ENCODE results near the gene ADTRP. TPM values are rescaled to one million over a fixed set of nuclear protein-coding genes. Genes with fewer than 3 reads are reported as not detected.

The ADTRP gene
- total RNA-seq, 4 donors from 2014 or later = 0.23 to 0.72 (median 0.67) TPM; not detected in 1

DNA sequence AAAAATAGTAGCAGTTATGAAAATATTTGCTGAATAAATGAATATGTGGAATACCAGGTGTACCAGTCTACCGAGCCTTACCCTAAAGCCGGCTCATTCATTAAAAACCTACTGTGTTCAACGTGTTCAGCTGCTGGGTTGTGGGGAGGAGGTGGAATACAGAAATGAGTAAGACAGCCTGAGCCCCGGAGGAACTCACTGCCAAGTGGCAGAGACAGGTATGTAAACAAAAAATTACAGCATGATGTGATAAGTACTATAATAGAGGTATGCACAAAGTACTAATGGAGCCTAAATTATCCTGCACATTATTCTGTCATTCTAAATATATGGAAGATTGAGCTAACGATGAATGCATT lies 6.8 kb upstream of the ADTRP start:
- Histone ChIP-seq H3K9me3 (no peaks in the 10 kb centered on the region), H3K4me1 (no peaks in the 10 kb centered on the region), H3K27me3 (no peaks in the 10 kb centered on the region), H3K36me3 (no peaks in the 10 kb centered on the region), H3K27ac (no peak overlapping the region), H3K4me3 (no peak overlapping the region)
- 35 to 39% methylated on average over 5 of the region's 5 CpGs for WGBS, 2 donors (ENCODE audit: low coverage in 1 of 2)
- no peak for ATAC-seq
- TF ChIP-seq, protein P1, sequence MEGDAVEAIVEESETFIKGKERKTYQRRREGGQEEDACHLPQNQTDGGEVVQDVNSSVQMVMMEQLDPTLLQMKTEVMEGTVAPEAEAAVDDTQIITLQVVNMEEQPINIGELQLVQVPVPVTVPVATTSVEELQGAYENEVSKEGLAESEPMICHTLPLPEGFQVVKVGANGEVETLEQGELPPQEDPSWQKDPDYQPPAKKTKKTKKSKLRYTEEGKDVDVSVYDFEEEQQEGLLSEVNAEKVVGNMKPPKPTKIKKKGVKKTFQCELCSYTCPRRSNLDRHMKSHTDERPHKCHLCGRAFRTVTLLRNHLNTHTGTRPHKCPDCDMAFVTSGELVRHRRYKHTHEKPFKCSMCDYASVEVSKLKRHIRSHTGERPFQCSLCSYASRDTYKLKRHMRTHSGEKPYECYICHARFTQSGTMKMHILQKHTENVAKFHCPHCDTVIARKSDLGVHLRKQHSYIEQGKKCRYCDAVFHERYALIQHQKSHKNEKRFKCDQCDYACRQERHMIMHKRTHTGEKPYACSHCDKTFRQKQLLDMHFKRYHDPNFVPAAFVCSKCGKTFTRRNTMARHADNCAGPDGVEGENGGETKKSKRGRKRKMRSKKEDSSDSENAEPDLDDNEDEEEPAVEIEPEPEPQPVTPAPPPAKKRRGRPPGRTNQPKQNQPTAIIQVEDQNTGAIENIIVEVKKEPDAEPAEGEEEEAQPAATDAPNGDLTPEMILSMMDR (IDR thresholded peaks at IDR 0.05) = no peak
- no peak for TF ChIP-seq EP300 (IDR thresholded peaks at IDR 0.05)
- no peak for TF ChIP-seq POLR2A (IDR thresholded peaks at IDR 0.05)
- TF ChIP-seq POLR2AphosphoS5 (IDR thresholded peaks at IDR 0.05) = no peak

DNA sequence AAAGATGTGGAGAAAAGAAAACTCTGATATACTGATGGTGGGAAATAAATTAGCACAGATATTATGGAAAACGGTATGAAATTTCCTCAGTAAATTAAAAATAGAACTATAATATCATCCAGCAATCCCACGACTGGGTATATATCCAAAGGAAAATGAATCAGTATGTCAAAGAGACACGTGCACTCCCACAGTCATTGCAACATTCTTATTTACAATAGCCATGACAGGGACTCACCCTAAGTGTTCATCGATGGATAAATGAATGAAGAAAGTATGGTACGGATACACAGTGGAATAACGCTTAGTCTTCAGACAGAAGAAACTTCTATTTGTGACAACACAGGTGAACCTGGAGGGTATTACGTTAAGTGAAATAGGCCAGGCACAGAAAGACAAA lies 5.7 kb upstream of the ADTRP start:
- no peak overlapping the region for H3K27ac ChIP-seq

DNA sequence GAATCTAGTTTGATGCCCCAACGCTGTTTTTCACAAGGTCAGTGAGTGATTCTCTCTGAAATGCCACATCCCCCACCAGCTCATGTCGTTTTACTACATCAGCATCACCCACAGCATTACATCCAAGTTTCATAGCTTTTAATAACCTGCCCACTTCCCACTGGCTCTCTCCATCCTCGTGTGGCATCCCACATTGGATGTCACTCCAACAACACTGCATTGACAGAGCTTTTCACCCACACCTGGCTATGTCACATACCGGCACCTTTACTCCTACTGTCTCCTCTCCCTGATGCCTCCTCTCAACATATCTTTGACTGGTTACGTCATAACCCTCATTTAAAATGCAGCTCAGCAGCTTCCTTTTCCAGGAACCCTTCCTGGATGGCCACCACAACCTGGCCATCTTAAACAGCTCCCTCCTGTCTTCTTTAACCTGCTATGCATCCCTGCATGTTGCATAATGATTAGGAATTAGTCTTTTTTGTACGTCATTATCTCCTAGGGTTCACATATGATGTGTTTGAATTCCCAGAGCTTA lies 5.0 kb upstream of the ADTRP start:
- Histone ChIP-seq H3K9me3 (no peaks in the 10 kb centered on the region), H3K4me3 (no peak overlapping the region), H3K27me3 (no peaks in the 10 kb centered on the region), H3K36me3 (no peaks in the 10 kb centered on the region), H3K4me1 (peaks cover 0 to 12% (median 0%) of the 10 kb centered on the region in 3 donors), H3K27ac (no peak overlapping the region)
- no peak for ATAC-seq
- WGBS, 2 donors (ENCODE audit: low coverage in 1 of 2) = 88 to 94% methylated on average over 4 to 6 of the region's 6 CpGs
- TF ChIP-seq POLR2A (IDR thresholded peaks at IDR 0.05) (no peak), EP300 (IDR thresholded peaks at IDR 0.05) (no peak), POLR2AphosphoS5 (IDR thresholded peaks at IDR 0.05) (no peak)
- TF ChIP-seq, protein P1 (IDR thresholded peaks at IDR 0.05) = no peak

More for the DNA sequence above, 5.7 kb upstream of the ADTRP start:
- TF ChIP-seq, protein P1 (IDR thresholded peaks at IDR 0.05) = no peak
- TF ChIP-seq POLR2AphosphoS5 (IDR thresholded peaks at IDR 0.05) (no peak), EP300 (IDR thresholded peaks at IDR 0.05) (no peak), POLR2A (IDR thresholded peaks at IDR 0.05) (no peak)
- no peak for ATAC-seq
- Histone ChIP-seq H3K9me3 (no peaks in the 10 kb centered on the region), H3K4me3 (no peak overlapping the region), H3K4me1 (peaks cover 0 to 4% (median 0%) of the 10 kb centered on the region in 3 donors), H3K27me3 (no peaks in the 10 kb centered on the region), H3K36me3 (no peaks in the 10 kb centered on the region)
- WGBS, 2 donors (ENCODE audit: low coverage in 1 of 2) = 67 to 76% methylated on average over 7 of the region's 7 CpGs

DNA sequence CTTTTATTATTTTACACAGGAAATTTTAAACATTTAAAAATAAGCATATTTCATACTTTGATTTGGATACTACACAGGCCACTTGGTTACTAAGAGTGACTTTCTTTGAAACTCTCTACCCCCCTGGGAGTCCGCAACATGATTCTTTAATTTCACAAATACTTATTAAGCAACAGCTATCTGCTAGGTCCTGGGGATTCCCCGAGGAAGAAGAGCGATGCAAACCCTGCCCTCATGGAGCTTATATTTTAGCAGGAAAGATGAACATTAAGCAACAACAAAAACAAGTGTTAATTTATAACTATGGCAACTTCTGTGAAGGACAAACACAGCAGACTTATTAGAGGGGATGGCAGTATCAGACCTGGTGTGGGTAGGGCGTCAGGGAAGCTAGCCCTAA lies 3.9 kb upstream of the ADTRP start:
- H3K27ac ChIP-seq = no peak overlapping the region
- ATAC-seq = no peak
- WGBS, 2 donors (ENCODE audit: low coverage in 1 of 2) = 85 to 91% methylated on average over 3 to 4 of the region's 4 CpGs
- no peak overlapping the region for H3K4me3 ChIP-seq
- no peaks in the 10 kb centered on the region for H3K9me3 ChIP-seq
- no peaks in the 10 kb centered on the region for H3K36me3 ChIP-seq
- no peak for TF ChIP-seq EP300 (IDR thresholded peaks at IDR 0.05)
- no peak for TF ChIP-seq POLR2A (IDR thresholded peaks at IDR 0.05)
- no peak for TF ChIP-seq POLR2AphosphoS5 (IDR thresholded peaks at IDR 0.05)
- TF ChIP-seq, protein P1 (IDR thresholded peaks at IDR 0.05) = no peak
- no peaks in the 10 kb centered on the region for H3K27me3 ChIP-seq
- peaks cover 0 to 13% (median 0%) of the 10 kb centered on the region in 3 donors for H3K4me1 ChIP-seq

DNA sequence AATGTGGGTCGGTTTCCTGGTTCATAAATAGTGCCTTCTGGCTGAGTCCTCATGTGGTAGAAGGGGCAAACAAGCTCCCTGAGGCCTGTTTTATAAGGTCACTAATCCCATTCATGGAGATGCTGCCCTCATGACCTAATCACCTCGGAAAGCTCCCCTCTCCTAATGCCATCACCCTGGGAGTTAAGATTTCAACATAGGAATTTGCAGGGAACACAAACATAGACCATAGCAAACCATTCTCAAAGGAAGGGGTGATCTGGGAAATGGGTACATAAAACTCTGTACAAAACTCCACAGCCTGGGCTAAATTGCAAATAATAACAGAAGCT lies 1.5 kb upstream of the ADTRP start:
- Histone ChIP-seq H3K27ac (no peak overlapping the region), H3K4me3 (no peak overlapping the region), H3K9me3 (no peaks in the 10 kb centered on the region), H3K27me3 (peaks cover 1% of the 10 kb centered on the region), H3K4me1 (peaks cover 0 to 13% (median 0%) of the 10 kb centered on the region in 3 donors), H3K36me3 (no peaks in the 10 kb centered on the region)
- 83 to 90% methylated on average over 1 to 2 of the region's 2 CpGs for WGBS, 2 donors (ENCODE audit: low coverage in 1 of 2)
- no peak for TF ChIP-seq POLR2A (IDR thresholded peaks at IDR 0.05)
- no peak for ATAC-seq
